H9 (cell line): ENCODE data around the gene CENPV. TPM values are rescaled to one million over a fixed set of nuclear protein-coding genes. Genes with fewer than 3 reads are reported as not detected.

Experiments
- DNase-seq: peaks from one replicate; pipeline ENCODE4 v3.0.0-alpha.2; 2017
- H2AFZ ChIP-seq: one replicate; pipeline ENCODE4 v1.6.1; 2013; ENCODE audit warnings: mild to moderate bottlenecking, low read length, control low read depth, moderate library complexity
- H2AK5ac ChIP-seq: 2 replicates; pipeline ENCODE4 v1.6.1; 2013; ENCODE audit warnings: low read length, control low read depth, mixed read lengths; ENCODE audit not compliant: insufficient read length
- H2BK120ac ChIP-seq: one replicate; pipeline ENCODE4 v1.6.1; 2013; ENCODE audit warnings: low read depth, mild to moderate bottlenecking, low read length, control low read depth, inconsistent platforms; ENCODE audit not compliant: poor library complexity, severe bottlenecking
- H2BK12ac ChIP-seq: 2 replicates; pipeline ENCODE4 v1.6.1; 2013; ENCODE audit warnings: low read length, control low read depth, mixed read lengths, low read depth; ENCODE audit not compliant: insufficient read length
- H2BK15ac ChIP-seq: 2 replicates; pipeline ENCODE4 v1.6.1; 2013; ENCODE audit warnings: low read depth, low read length, control low read depth
- H2BK20ac ChIP-seq: one replicate; pipeline ENCODE4 v1.6.1; 2013; ENCODE audit warnings: low read depth, mild to moderate bottlenecking, low read length, control low read depth, inconsistent platforms; ENCODE audit not compliant: poor library complexity, severe bottlenecking
- H2BK5ac ChIP-seq: 2 replicates; pipeline ENCODE4 v1.6.1; 2013; ENCODE audit warnings: low read length, control low read depth, mixed read lengths; ENCODE audit not compliant: insufficient read length
- H3K14ac ChIP-seq: 2 replicates; pipeline ENCODE4 v1.6.1; 2013; ENCODE audit warnings: low read length, control low read depth; ENCODE audit not compliant: insufficient read depth
- H3K18ac ChIP-seq: 2 replicates; pipeline ENCODE4 v1.6.1; 2013; ENCODE audit warnings: low read depth, mild to moderate bottlenecking, mixed read lengths, low read length, control low read depth; ENCODE audit not compliant: insufficient read length
- H3K23ac ChIP-seq: 2 replicates; pipeline ENCODE4 v1.6.1; 2013; ENCODE audit warnings: low read length, control low read depth, mixed read lengths, low read depth; ENCODE audit not compliant: insufficient read length
- H3K23me2 ChIP-seq: 2 replicates; pipeline ENCODE4 v1.6.1; 2013; ENCODE audit warnings: low read depth, mild to moderate bottlenecking, mixed read lengths, low read length, control low read depth; ENCODE audit not compliant: insufficient read length, poor library complexity, severe bottlenecking
- H3K27ac ChIP-seq: 2 replicates; pipeline ENCODE4 v1.5.1; 2013; ENCODE audit warnings: low read length, control low read depth, mixed read lengths, low read depth; ENCODE audit not compliant: insufficient read length
- H3K27me3 ChIP-seq: 2 replicates; pipeline ENCODE4 v1.6.1; 2013; ENCODE audit warnings: low read length, control low read depth, inconsistent platforms; ENCODE audit not compliant: insufficient read depth
- H3K4ac ChIP-seq: 2 replicates; pipeline ENCODE4 v1.6.1; 2013; ENCODE audit warnings: low read depth, mild to moderate bottlenecking, control low read depth, inconsistent platforms, low read length, moderate library complexity
- H3K4me1 ChIP-seq: 2 replicates; pipeline ENCODE4 v1.6.1; 2013; ENCODE audit warnings: low read length, control low read depth, inconsistent platforms; ENCODE audit not compliant: insufficient read depth
- H3K4me2 ChIP-seq: 2 replicates; pipeline ENCODE4 v1.6.1; 2013; ENCODE audit warnings: low read length, control low read depth, mixed read lengths; ENCODE audit not compliant: insufficient read length, insufficient read depth
- H3K56ac ChIP-seq: 2 replicates; pipeline ENCODE4 v1.6.1; 2013; ENCODE audit warnings: low read depth, mild to moderate bottlenecking, mixed read lengths, low read length, control low read depth; ENCODE audit not compliant: insufficient read length
- H3K79me1 ChIP-seq: 2 replicates; pipeline ENCODE4 v1.6.1; 2013; ENCODE audit warnings: low read depth, mild to moderate bottlenecking, moderate library complexity, low read length, control low read depth, inconsistent platforms; ENCODE audit not compliant: insufficient read depth, poor library complexity, severe bottlenecking
- H3K79me2 ChIP-seq: 2 replicates; pipeline ENCODE4 v1.6.1; 2013; ENCODE audit warnings: low read length, control low read depth, inconsistent platforms; ENCODE audit not compliant: insufficient read depth
- H3K9ac ChIP-seq: 2 replicates; pipeline ENCODE4 v1.6.1; 2013; ENCODE audit warnings: low read length, control low read depth, mixed read lengths; ENCODE audit not compliant: insufficient read length; ENCODE audit errors: extremely low read depth
- H3K9me3 ChIP-seq: one replicate; pipeline ENCODE4 v1.6.1; 2013; ENCODE audit warnings: low read depth, low read length, inconsistent platforms; ENCODE audit not compliant: control insufficient read depth
- H3T11ph ChIP-seq: one replicate; pipeline ENCODE4 v1.6.1; 2013; ENCODE audit warnings: mild to moderate bottlenecking, low read length, control low read depth, inconsistent platforms
- H4K20me1 ChIP-seq: one replicate; pipeline ENCODE4 v1.6.1; 2013; ENCODE audit not compliant: control insufficient read depth, insufficient read length, insufficient read depth
- H4K5ac ChIP-seq: 2 replicates; pipeline ENCODE4 v1.6.1; 2013; ENCODE audit warnings: low read depth, mild to moderate bottlenecking, mixed read lengths, low read length, control low read depth; ENCODE audit not compliant: insufficient read length
- H4K8ac ChIP-seq: replicated peaks from 2 replicates; pipeline ENCODE4 v1.6.1; 2013; ENCODE audit warnings: low read length, control low read depth, mixed read lengths, low read depth; ENCODE audit not compliant: insufficient read length
- H4K91ac ChIP-seq: 2 replicates; pipeline ENCODE4 v1.6.1; 2013; ENCODE audit warnings: low read depth, mild to moderate bottlenecking, moderate library complexity, mixed read lengths, low read length, control low read depth; ENCODE audit not compliant: insufficient read length
- H3K27ac Mint-ChIP-seq, 3 experiments: 2 replicates in 2 of 3; 3 replicates in 1 of 3; pipeline ENCODE4 v1.8.0; 2020 to 2021; ENCODE audit warnings: mixed read lengths in 3 of 3, mild to moderate bottlenecking in 1 of 3, moderate library complexity in 1 of 3
- H3K27me3 Mint-ChIP-seq: 2 replicates; pipeline ENCODE4 v1.8.0; 2021; ENCODE audit warnings: low read depth, mild to moderate bottlenecking, moderate library complexity, mixed read lengths
- H3K36me3 Mint-ChIP-seq, 3 experiments: 2 replicates in 2 of 3; 3 replicates in 1 of 3; pipeline ENCODE4 v1.8.0; 2020 to 2021; ENCODE audit warnings: low read depth in 3 of 3, mixed read lengths in 3 of 3; ENCODE audit not compliant: insufficient read depth in 1 of 3
- H3K4me1 Mint-ChIP-seq, 2 experiments: 2 replicates each; pipeline ENCODE4 v1.8.0; 2020; ENCODE audit warnings: mixed read lengths in 2 of 2
- H3K4me3 Mint-ChIP-seq, 2 experiments: 2 replicates in 1 of 2; 3 replicates in 1 of 2; pipeline ENCODE4 v1.8.0; 2020 to 2021; ENCODE audit warnings: mild to moderate bottlenecking in 2 of 2, mixed read lengths in 2 of 2, moderate library complexity in 1 of 2
- H3K9me3 Mint-ChIP-seq, 2 experiments: 2 replicates in 1 of 2; 3 replicates in 1 of 2; pipeline ENCODE4 v1.8.0; 2020; ENCODE audit warnings: mild to moderate bottlenecking in 2 of 2, mixed read lengths in 2 of 2, moderate library complexity in 1 of 2
- CTCF ChIP-seq: fragments of 200-600 bp; sonication (generic); conservative IDR thresholded peaks from 3 replicates; pipeline ENCODE4 v1.8.0; 2021; ENCODE audit warnings: antibody characterized with exemption, mild to moderate bottlenecking
- WGBS: extraction: QIAGEN DNeasy Blood & Tissue Kit; methylation state at CpG from one replicate; pipeline ENCODE4 v1.1.7; 2013; ENCODE audit warnings: missing lambda C conversion rate, low lambda C conversion rate, mixed read lengths; ENCODE audit not compliant: insufficient read length; ENCODE audit errors: extremely low coverage; 5-methylcytosine and 5-hydroxymethylcytosine counted together
- total RNA-seq: library from RNA; stranded (reverse); gene quantifications from 2 replicates; pipeline ENCODE4 v1.2.1, GENCODE V29; 2021

CENPV gene
- total RNA-seq, 1 experiment from 2014 or later, result 200 TPM

DNA sequence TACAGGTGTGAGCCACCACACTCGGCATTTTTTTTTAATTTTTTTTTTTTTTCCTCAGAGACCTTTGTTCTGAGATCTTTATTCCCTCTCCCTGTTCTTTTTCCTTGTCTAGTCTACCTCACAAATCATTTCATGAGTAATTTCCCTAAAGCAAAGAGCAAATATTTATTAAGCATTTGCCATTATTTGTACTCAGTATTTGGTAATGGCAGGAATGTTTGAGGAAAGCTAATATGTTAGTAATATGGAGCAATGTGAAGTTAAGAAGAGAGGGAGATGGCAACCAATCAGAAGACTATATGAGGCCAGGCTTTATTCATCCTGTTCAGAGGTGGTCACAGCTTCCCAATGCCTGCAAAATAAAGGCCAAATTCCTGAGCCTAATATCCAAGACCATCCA, 13.3 kb downstream of the CENPV start:
- Histone ChIP-seq H3K18ac (no peak overlapping the region), H4K20me1 (no peaks in the 10 kb centered on the region), H3K27ac (no peak overlapping the region), H2BK5ac (no peak overlapping the region), H2BK120ac (no peak overlapping the region), H3K4me2 (no peak overlapping the region), H3K9ac (no peak overlapping the region), H2BK15ac (no peak overlapping the region), H4K91ac (no peak overlapping the region), H3K9me3 (no peaks in the 10 kb centered on the region), H2AFZ (no peak overlapping the region), H3K4me1 (no peaks in the 10 kb centered on the region), H3K27me3 (no peaks in the 10 kb centered on the region), H2BK20ac (no peak overlapping the region), H2AK5ac (no peak overlapping the region), H2BK12ac (no peak overlapping the region), H4K8ac (no peak overlapping the region), H3K56ac (no peak overlapping the region), H3K4ac (no peak overlapping the region), H3K23me2 (no peaks in the 10 kb centered on the region), H3K79me2 (no peaks in the 10 kb centered on the region), H4K5ac (no peak overlapping the region), H3T11ph (no peak overlapping the region), H3K79me1 (no peaks in the 10 kb centered on the region), H3K14ac (no peak overlapping the region), H3K23ac (no peak overlapping the region)
- Mint-ChIP-seq H3K27ac (no peak overlapping the region), H3K36me3 (peaks cover 23 to 31% (median 27%) of the 10 kb centered on the region in 3 experiments; a peak in 6 of 7 replicates), H3K4me1 (no peaks in the 10 kb centered on the region), H3K27me3 (no peaks in the 10 kb centered on the region), H3K4me3 (no peak overlapping the region), H3K9me3 (no peaks in the 10 kb centered on the region)
- TF ChIP-seq CTCF, result no peak
- no peak for DNase-seq
- WGBS, result no CpG with 5 or more reads among the region's 1 CpG
